ENCODE data around the gene ZSCAN12. TPM values are rescaled to one million over a fixed set of nuclear protein-coding genes. Genes with fewer than 3 reads are reported as not detected.

The ZSCAN12 gene
- total RNA-seq, 1 experiment from 2014 or later = 0.81 TPM

- no peak overlapping the region for H3K9ac ChIP-seq (ENCODE audit: low read length)
- no peaks in the 10 kb centered on the region for H3K9me3 ChIP-seq (ENCODE audit: control insufficient read depth in 1 of 2, insufficient read depth in 1 of 2, low read depth in 1 of 2, low read length in 2 of 2)
Measured at GRCh38 chr6:28373925-28374324, 25.6 kb downstream of the ZSCAN12 start.

More at GRCh38 chr6:28373925-28374324, 25.6 kb downstream of the ZSCAN12 start:
- H3K4me2 ChIP-seq (ENCODE audit: low read length) = no peak overlapping the region
- H3K4me3 ChIP-seq (replicated peaks in 1 of 2; ENCODE audit: low read depth in 1 of 2, low read length in 2 of 2) = no peak overlapping the region
- ChIA-PET RAD21 (ENCODE audit: low non-redundant PET in 1 of 2, low total read pairs in 2 of 2, uncharacterized antibody in 2 of 2, unreplicated experiment in 2 of 2) (no interaction called here), POLR2A (no interaction called here), CTCF (no interaction called here)
- no peaks in the 10 kb centered on the region for H3K9me2 ChIP-seq (ENCODE audit: insufficient read depth)
- intact Hi-C loops (cut with micrococcal nuclease) = no loop called here
- ATAC-seq = no peak
- H4K20me1 ChIP-seq (ENCODE audit: insufficient read depth) = no peaks in the 10 kb centered on the region
- H3K4me1 ChIP-seq (ENCODE audit: control insufficient read depth in 1 of 2, insufficient read depth in 2 of 2, low read length in 2 of 2) = no peaks in the 10 kb centered on the region
- H3K27me3 ChIP-seq (ENCODE audit: insufficient read depth, low read length) = no peaks in the 10 kb centered on the region
- TF ChIP-seq CTCF (IDR thresholded peaks at IDR 0.05 in 2 of 3, conservative IDR thresholded peaks at IDR 0.05 in 1 of 3; ENCODE audit: borderline replicate concordance in 1 of 3, insufficient read depth in 1 of 3, low read depth in 2 of 3, low read length in 2 of 3) (no peak), POLR2A (IDR thresholded peaks at IDR 0.05; ENCODE audit: borderline replicate concordance, extremely low read depth, insufficient read depth, insufficient read length) (no peak), SRF (IDR thresholded peaks at IDR 0.05; ENCODE audit: low read depth) (no peak), MAX (IDR thresholded peaks at IDR 0.05) (no peak), RAD21 (IDR thresholded peaks at IDR 0.05; ENCODE audit: low read depth) (no peak), EZH2phosphoT487 (IDR thresholded peaks at IDR 0.05; ENCODE audit: borderline replicate concordance) (no peak)
- no peaks in the 10 kb centered on the region for H3K79me2 ChIP-seq (ENCODE audit: insufficient read depth, low read length)
- no peak overlapping the region for H2AFZ ChIP-seq (ENCODE audit: low read depth, low read length, poor library complexity, severe bottlenecking)
- H3K36me3 ChIP-seq (ENCODE audit: control insufficient read depth in 1 of 2, insufficient read depth in 2 of 2, low read length in 2 of 2) = no peaks in the 10 kb centered on the region
- no TSS peak for BruUV-seq (replicated peaks)
- H3K27ac ChIP-seq (ENCODE audit: low read depth, low read length) = no peak overlapping the region
- no peak for DNase-seq (ENCODE audit: low read depth, low spot score)
